ENCODE results near the gene PHF21A. TPM values are rescaled to one million over a fixed set of nuclear protein-coding genes. Genes with fewer than 3 reads are reported as not detected.

Gene PHF21A
- total RNA-seq, 4 donors from 2014 or later = 28.5 to 53.9 (median 42.2) TPM

DNA sequence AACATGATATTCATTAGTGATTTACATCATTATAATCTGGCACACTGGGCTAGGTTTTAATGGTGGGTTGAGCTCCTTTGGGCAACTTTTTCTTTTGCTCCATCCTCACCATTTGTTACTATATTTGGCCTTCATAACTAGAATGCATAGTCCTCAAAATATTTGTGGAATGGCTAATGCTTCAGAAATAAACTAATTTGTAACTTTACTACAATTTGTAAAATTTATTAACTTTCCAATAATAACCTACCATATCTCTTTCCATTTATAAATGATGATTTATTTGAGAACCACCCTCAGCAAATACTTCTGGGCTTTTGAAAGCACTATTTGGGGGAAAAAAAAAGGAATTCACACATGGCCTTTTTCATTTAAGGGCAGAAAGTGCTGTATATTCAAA lies 119.1 kb downstream of the PHF21A start:
- no peaks in the 10 kb centered on the region for H3K27me3 ChIP-seq
- H3K36me3 ChIP-seq = no peaks in the 10 kb centered on the region
- no peak overlapping the region for H3K27ac ChIP-seq
- peaks cover 0 to 23% (median 12%) of the 10 kb centered on the region in 3 donors for H3K4me1 ChIP-seq
- TF ChIP-seq POLR2A (IDR thresholded peaks at IDR 0.05) = no peak
- TF ChIP-seq EP300 (IDR thresholded peaks at IDR 0.05) = no peak
- H3K9me3 ChIP-seq = no peaks in the 10 kb centered on the region
- no peak for ATAC-seq
- no peak overlapping the region for H3K4me3 ChIP-seq

DNA sequence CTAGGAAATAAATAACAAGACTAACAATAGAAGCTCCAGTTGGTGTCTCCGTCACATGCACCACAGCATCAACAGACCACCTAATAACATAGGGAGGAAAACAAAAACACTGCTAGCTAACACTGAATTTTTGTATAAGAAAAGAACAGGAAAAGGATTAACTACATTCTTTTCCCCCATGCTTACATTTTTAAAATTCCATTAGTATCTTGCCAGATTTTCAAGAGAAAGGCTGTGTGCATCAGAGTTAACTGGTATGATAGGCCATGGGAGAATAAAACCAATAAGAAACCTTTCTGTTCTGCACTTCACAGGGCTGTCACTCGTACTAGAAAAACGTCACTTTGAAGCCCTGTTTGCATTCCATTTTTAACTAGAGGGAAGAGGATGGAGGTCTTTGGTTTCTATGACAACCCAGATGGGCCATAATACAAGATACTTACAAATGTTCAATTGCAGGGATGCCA lies 119.8 kb downstream of the PHF21A start:
- no peak for ATAC-seq
- Histone ChIP-seq H3K27ac (no peak overlapping the region), H3K36me3 (no peaks in the 10 kb centered on the region), H3K9me3 (no peaks in the 10 kb centered on the region), H3K4me1 (peaks cover 0 to 30% (median 12%) of the 10 kb centered on the region in 3 donors), H3K27me3 (no peaks in the 10 kb centered on the region), H3K4me3 (no peak overlapping the region)
- TF ChIP-seq POLR2A (IDR thresholded peaks at IDR 0.05) (no peak), POLR2AphosphoS5 (IDR thresholded peaks at IDR 0.05) (no peak), EP300 (IDR thresholded peaks at IDR 0.05) (no peak)
- TF ChIP-seq, protein P1, sequence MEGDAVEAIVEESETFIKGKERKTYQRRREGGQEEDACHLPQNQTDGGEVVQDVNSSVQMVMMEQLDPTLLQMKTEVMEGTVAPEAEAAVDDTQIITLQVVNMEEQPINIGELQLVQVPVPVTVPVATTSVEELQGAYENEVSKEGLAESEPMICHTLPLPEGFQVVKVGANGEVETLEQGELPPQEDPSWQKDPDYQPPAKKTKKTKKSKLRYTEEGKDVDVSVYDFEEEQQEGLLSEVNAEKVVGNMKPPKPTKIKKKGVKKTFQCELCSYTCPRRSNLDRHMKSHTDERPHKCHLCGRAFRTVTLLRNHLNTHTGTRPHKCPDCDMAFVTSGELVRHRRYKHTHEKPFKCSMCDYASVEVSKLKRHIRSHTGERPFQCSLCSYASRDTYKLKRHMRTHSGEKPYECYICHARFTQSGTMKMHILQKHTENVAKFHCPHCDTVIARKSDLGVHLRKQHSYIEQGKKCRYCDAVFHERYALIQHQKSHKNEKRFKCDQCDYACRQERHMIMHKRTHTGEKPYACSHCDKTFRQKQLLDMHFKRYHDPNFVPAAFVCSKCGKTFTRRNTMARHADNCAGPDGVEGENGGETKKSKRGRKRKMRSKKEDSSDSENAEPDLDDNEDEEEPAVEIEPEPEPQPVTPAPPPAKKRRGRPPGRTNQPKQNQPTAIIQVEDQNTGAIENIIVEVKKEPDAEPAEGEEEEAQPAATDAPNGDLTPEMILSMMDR (IDR thresholded peaks at IDR 0.05) = no peak
- WGBS, 2 donors (ENCODE audit: low coverage in 1 of 2) = 54 to 57% methylated on average over 3 of the region's 3 CpGs

DNA sequence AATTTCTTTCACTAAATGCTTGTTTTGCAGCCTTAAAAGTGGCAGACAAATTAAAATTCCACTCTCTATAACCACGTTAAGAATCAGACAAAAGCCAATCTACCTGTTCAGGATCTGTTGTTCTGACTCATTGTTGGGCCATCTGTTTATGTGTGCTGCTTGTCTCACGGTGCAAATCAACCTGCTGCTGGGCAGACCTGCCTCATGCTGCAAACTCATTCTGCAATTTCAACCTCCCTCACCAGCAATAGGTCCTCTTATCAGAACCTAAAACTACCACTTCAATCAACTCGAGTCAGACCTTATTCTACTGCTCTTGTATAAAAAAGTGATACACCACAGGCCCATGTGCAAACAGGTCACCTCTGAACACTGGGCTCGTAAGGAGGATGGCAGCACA lies 123.7 kb downstream of the PHF21A start:
- ATAC-seq = no peak
- Histone ChIP-seq H3K36me3 (no peaks in the 10 kb centered on the region), H3K9me3 (no peaks in the 10 kb centered on the region), H3K27ac (no peak overlapping the region), H3K4me1 (peaks cover 5 to 54% (median 12%) of the 10 kb centered on the region in 3 donors), H3K27me3 (no peaks in the 10 kb centered on the region), H3K4me3 (no peak overlapping the region)
- 51 to 57% methylated on average over 4 of the region's 4 CpGs for WGBS, 2 donors (ENCODE audit: low coverage in 1 of 2)
- TF ChIP-seq, protein P1 (IDR thresholded peaks at IDR 0.05) = no peak
- TF ChIP-seq POLR2AphosphoS5 (IDR thresholded peaks at IDR 0.05) (no peak), POLR2A (IDR thresholded peaks at IDR 0.05) (no peak)

DNA sequence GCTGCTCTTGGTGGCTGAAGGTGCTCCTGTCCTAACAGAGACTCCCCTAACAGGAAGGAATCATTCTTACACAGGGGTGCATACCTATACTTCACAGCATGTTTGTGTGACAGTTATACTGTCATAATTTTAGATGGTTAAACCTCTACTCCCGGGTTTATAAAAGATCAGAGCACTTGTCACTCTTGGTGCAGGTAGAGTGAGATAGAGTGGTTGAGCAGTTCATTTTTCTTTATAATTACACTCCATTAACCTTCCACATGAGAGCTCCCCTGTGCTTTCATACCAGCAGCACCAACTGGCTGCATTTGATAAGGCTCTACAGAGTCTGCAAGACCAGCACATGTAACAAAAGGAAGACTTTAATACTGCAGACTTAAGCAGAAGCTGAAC lies 125.9 kb downstream of the PHF21A start:
- Histone ChIP-seq H3K9me3 (no peaks in the 10 kb centered on the region), H3K4me1 (peaks cover 0 to 46% (median 12%) of the 10 kb centered on the region in 3 donors), H3K4me3 (no peak overlapping the region), H3K27me3 (no peaks in the 10 kb centered on the region), H3K27ac (no peak overlapping the region), H3K36me3 (no peaks in the 10 kb centered on the region)
- TF ChIP-seq EP300 (IDR thresholded peaks at IDR 0.05) (no peak), POLR2AphosphoS5 (IDR thresholded peaks at IDR 0.05) (no peak), POLR2A (IDR thresholded peaks at IDR 0.05) (no peak)
- TF ChIP-seq, protein P1 (IDR thresholded peaks at IDR 0.05) = no peak
- 31% methylated on average over 1 of the region's 1 CpG for WGBS, 2 donors (ENCODE audit: low coverage in 1 of 2)
- no peak for ATAC-seq

DNA sequence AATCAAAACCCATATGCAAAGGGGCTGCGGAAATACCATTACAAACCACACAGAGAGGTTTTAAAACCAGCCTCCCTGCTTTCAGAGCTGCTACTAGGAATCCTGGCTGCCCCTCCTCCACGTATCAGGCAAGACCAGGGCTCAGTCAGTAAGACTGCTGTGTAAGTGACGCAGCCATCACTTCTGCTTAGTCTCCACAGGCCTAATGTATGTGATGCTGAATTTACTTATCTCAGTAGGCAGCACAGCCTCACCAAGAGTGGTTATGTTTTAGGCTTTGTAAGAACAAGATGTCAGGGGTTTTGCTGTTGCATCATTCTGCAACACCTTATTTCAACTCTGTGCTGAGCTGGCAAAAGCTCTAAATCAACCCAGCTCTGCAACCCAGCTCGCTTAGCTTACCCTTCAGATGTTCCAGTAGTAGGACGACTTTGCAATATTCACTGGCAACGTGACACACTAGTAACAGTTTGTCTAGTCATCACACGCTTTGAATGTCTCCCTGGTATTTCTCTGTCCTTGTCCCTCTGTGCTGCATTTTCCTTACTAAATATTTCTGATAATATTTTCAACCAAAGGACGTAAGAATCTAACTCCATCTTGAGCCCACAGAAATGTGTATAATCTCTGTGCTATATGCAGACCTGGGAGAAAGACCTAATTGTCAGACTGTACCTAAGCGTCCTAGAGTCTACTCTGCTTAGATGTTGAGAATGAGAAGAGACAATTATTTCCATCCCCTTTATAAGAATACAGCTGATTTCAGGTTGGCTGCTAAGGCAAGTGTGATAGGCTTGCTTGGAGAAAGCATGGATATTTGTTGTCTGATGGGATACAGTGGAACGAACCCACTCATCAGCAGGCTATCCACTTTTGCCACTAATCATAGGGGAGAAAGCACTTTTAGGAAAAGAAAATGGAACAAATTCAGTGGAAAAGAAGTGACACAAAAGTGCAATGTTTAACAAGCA lies 126.6 kb downstream of the PHF21A start:
- TF ChIP-seq POLR2AphosphoS5 (IDR thresholded peaks at IDR 0.05) (no peak), POLR2A (IDR thresholded peaks at IDR 0.05) (no peak), EP300 (IDR thresholded peaks at IDR 0.05) (no peak)
- no peak for ATAC-seq
- Histone ChIP-seq H3K4me3 (no peak overlapping the region), H3K4me1 (peaks cover 0 to 46% (median 12%) of the 10 kb centered on the region in 3 donors), H3K9me3 (no peaks in the 10 kb centered on the region), H3K27me3 (no peaks in the 10 kb centered on the region), H3K27ac (peak overlapping the region in 2 of 4 donors; percentile 58 to 77), H3K36me3 (no peaks in the 10 kb centered on the region)
- WGBS, 2 donors (ENCODE audit: low coverage in 1 of 2) = 50 to 66% methylated on average over 9 to 10 of the region's 10 CpGs

Measured in gastroesophageal sphincter (tissue), 4 donors.